HepG2 (cell line): Measurements from ENCODE around the gene YY1. TPM values are rescaled to one million over a fixed set of nuclear protein-coding genes. Genes with fewer than 3 reads are reported as not detected.

ENCODE experiments used
- BORCS8-MEF2B ChIP-seq: sonication (generic); formaldehyde crosslinking; IDR thresholded peaks from 2 replicates; pipeline ENCODE4 v1.8.0; 2022; ENCODE audit warnings: mild to moderate bottlenecking, missing genetic modification reagents
- HDAC1 ChIP-seq: sonication (generic); formaldehyde crosslinking; IDR thresholded peaks from 2 replicates; pipeline ENCODE4 v1.5.1; 2020; ENCODE audit warnings: mild to moderate bottlenecking, missing genetic modification reagents
- HOXA5 ChIP-seq: sonication (generic); formaldehyde crosslinking; IDR thresholded peaks from 2 replicates; pipeline ENCODE4 v1.4.0; 2020; ENCODE audit warnings: missing genetic modification reagents
- KDM2A ChIP-seq: sonication (generic); formaldehyde crosslinking; IDR thresholded peaks from 2 replicates; pipeline ENCODE4 v1.4.0; 2020; ENCODE audit warnings: low read depth, missing genetic modification reagents, borderline replicate concordance
- RNF2 ChIP-seq: fragments of 450-650 bp; conservative IDR thresholded peaks from 2 replicates; pipeline ENCODE4 v1.6.1; 2016; ENCODE audit warnings: low read depth
- SKI ChIP-seq: fragments of 450-650 bp; IDR thresholded peaks from one replicate; pipeline ENCODE4 v1.6.1; 2018; ENCODE audit warnings: mild to moderate bottlenecking; ENCODE audit not compliant: partially characterized antibody
- SMAD3 ChIP-seq: sonication (generic); formaldehyde crosslinking; IDR thresholded peaks from 2 replicates; pipeline ENCODE4 v1.4.0; 2020; ENCODE audit warnings: missing genetic modification reagents
- SRSF4 ChIP-seq: fragments of 200-400 bp; formaldehyde crosslinking; IDR thresholded peaks from one replicate; pipeline ENCODE4 v1.6.1; 2018; ENCODE audit warnings: mild to moderate bottlenecking, low read depth, low read length, moderate library complexity; ENCODE audit not compliant: poor library complexity, severe bottlenecking
- TCF7 ChIP-seq: sonication (generic); IDR thresholded peaks from 2 replicates; pipeline ENCODE4 v1.6.1; 2016; ENCODE audit warnings: antibody characterized with exemption, low read depth
- ZNF230 ChIP-seq: sonication (generic); formaldehyde crosslinking; IDR thresholded peaks from 2 replicates; pipeline ENCODE4 v1.4.0; 2020; ENCODE audit warnings: mild to moderate bottlenecking, missing genetic modification reagents
- ZNF546 ChIP-seq: sonication (generic); formaldehyde crosslinking; conservative IDR thresholded peaks from 2 replicates; pipeline ENCODE4 v1.8.1; 2023; ENCODE audit warnings: mild to moderate bottlenecking, missing genetic modification reagents
- ZNF563 ChIP-seq: sonication (generic); formaldehyde crosslinking; IDR thresholded peaks from 2 replicates; pipeline ENCODE4 v1.8.0; 2022; ENCODE audit warnings: mild to moderate bottlenecking, moderate library complexity, missing genetic modification reagents
- ZNF564 ChIP-seq: sonication (generic); formaldehyde crosslinking; IDR thresholded peaks from 2 replicates; pipeline ENCODE4 v1.8.1; 2023; ENCODE audit warnings: mild to moderate bottlenecking, missing genetic modification reagents
- ZNF644 ChIP-seq: IDR thresholded peaks from 2 replicates; pipeline ENCODE4 v1.6.1; 2016; ENCODE audit warnings: low read depth
- ZNF749 ChIP-seq: sonication (generic); formaldehyde crosslinking; IDR thresholded peaks from 2 replicates; pipeline ENCODE4 v1.8.0; 2022; ENCODE audit warnings: mild to moderate bottlenecking, missing genetic modification reagents, moderate library complexity, borderline replicate concordance
- ZNF766 ChIP-seq: sonication (generic); formaldehyde crosslinking; IDR thresholded peaks from 2 replicates; pipeline ENCODE4 v1.5.0; 2020; ENCODE audit warnings: missing genetic modification reagents, borderline replicate concordance
- ZSCAN21 ChIP-seq: sonication (generic); formaldehyde crosslinking; IDR thresholded peaks from 2 replicates; pipeline ENCODE4 v1.8.0; 2022; ENCODE audit warnings: mild to moderate bottlenecking, missing genetic modification reagents, moderate library complexity, borderline replicate concordance
- polyA plus RNA-seq, 8 experiments: library from polyadenylated mRNA; depleted of rRNA in 3 of 8; stranded (reverse) in 7 of 8; unstranded in 1 of 8; fragments of >200 nt; fragmentation: Illumina TruSeq in 4 of 8; extraction: Trizol in 4 of 8; gene quantifications; 2 replicates each; pipeline versions ENCODE4 v1.2.1 to v1.2.3, GENCODE V29; 2011 to 2016; ENCODE audit warnings: low read depth in 4 of 8, missing spikeins in 1 of 8, mixed read lengths in 1 of 8; ENCODE audit not compliant: insufficient read depth in 1 of 8
- total RNA-seq, 5 experiments: library from RNA; depleted of rRNA; stranded (reverse); fragments of >200 nt; fragmentation: Illumina TruSeq; extraction: Trizol; gene quantifications; 2 replicates each; pipeline ENCODE4 v1.2.3, GENCODE V29; 2016; ENCODE audit warnings: low read depth in 1 of 5
- TF ChIP-seq, protein P1 (sequence below): sonication (generic); formaldehyde crosslinking; IDR thresholded peaks from 2 replicates; pipeline ENCODE4 v1.4.0; 2020; ENCODE audit warnings: missing genetic modification reagents
- TF ChIP-seq, protein P2 (sequence below): sonication (generic); formaldehyde crosslinking; conservative IDR thresholded peaks from 2 replicates; pipeline ENCODE4 v1.4.0; 2020; ENCODE audit warnings: missing genetic modification reagents
- TF ChIP-seq, protein P3 (sequence below), 2 experiments: sonication (generic) in 1 of 2; formaldehyde crosslinking in 1 of 2; IDR thresholded peaks; 2 replicates each; pipeline versions ENCODE4 v1.4.0 to v1.6.1; 2018 to 2020; ENCODE audit warnings: missing genetic modification reagents in 2 of 2, borderline replicate concordance in 1 of 2, low read depth in 1 of 2, mild to moderate bottlenecking in 1 of 2, missing biosample characterization in 1 of 2

Gene YY1
- total and polyA plus RNA-seq, 2 of the 13 experiments (the other 11 are each of a cell fraction or from before 2014, with no cell fraction given): 29.4 to 68.1 TPM

DNA sequence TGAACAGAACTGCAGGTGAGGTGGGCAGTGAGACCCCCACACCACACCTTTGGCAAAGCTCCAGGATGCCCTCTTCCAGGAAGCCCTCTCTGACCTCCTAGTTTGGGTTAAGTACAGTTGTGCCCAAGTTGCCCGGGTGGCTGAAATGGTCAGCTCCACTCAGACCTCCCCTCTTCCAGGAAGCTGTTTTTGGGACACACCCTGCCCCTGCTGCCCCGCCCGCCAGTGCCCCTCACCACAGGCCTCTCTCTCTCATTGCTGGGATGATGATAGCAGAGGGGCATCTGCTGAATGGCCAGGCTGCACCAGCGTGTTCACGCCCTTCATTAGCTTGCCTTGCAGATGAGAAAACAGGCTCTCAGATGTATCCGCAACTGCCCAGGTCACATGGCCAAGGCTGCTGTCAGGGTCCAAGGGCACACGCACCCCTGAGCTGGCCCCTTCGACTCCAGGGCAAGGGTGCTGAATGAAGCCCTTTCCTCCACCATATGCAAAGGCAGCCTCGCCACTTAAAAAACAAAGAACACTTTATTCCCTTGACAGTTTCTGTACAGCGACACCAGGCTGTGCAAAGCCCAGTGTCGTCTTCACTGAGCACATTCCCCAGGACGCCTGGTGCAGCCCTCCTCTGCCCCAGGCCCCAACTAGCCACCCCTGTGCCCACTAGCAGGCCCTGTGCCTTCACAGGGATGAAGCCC lies 51.8 kb downstream of the YY1 start (continued):
- TF ChIP-seq, protein P1, sequence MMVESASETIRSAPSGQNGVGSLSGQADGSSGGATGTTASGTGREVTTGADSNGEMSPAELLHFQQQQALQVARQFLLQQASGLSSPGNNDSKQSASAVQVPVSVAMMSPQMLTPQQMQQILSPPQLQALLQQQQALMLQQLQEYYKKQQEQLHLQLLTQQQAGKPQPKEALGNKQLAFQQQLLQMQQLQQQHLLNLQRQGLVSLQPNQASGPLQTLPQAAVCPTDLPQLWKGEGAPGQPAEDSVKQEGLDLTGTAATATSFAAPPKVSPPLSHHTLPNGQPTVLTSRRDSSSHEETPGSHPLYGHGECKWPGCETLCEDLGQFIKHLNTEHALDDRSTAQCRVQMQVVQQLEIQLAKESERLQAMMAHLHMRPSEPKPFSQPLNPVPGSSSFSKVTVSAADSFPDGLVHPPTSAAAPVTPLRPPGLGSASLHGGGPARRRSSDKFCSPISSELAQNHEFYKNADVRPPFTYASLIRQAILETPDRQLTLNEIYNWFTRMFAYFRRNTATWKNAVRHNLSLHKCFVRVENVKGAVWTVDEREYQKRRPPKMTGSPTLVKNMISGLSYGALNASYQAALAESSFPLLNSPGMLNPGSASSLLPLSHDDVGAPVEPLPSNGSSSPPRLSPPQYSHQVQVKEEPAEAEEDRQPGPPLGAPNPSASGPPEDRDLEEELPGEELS (CRISPR knock-in tag): peak; percentile 70
- peak; percentile 37; the same call in 1 of the 2 replicates for TF ChIP-seq SMAD3 (CRISPR knock-in tag)
- peak; percentile 74 for TF ChIP-seq HDAC1 (CRISPR knock-in tag)
- TF ChIP-seq SKI: no peak
- no peak for TF ChIP-seq SRSF4
- TF ChIP-seq, protein P2, sequence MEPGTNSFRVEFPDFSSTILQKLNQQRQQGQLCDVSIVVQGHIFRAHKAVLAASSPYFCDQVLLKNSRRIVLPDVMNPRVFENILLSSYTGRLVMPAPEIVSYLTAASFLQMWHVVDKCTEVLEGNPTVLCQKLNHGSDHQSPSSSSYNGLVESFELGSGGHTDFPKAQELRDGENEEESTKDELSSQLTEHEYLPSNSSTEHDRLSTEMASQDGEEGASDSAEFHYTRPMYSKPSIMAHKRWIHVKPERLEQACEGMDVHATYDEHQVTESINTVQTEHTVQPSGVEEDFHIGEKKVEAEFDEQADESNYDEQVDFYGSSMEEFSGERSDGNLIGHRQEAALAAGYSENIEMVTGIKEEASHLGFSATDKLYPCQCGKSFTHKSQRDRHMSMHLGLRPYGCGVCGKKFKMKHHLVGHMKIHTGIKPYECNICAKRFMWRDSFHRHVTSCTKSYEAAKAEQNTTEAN (CRISPR knock-in tag): peak; percentile 66; the same call in 1 of the 2 replicates
- peak; percentile 90 for TF ChIP-seq ZSCAN21 (CRISPR knock-in tag)
- TF ChIP-seq ZNF563 (CRISPR knock-in tag): peak; percentile 38; the same call in 1 of the 2 replicates
- peak; percentile 51; the same call in 1 of the 2 replicates for TF ChIP-seq RNF2
- TF ChIP-seq, protein P3, sequence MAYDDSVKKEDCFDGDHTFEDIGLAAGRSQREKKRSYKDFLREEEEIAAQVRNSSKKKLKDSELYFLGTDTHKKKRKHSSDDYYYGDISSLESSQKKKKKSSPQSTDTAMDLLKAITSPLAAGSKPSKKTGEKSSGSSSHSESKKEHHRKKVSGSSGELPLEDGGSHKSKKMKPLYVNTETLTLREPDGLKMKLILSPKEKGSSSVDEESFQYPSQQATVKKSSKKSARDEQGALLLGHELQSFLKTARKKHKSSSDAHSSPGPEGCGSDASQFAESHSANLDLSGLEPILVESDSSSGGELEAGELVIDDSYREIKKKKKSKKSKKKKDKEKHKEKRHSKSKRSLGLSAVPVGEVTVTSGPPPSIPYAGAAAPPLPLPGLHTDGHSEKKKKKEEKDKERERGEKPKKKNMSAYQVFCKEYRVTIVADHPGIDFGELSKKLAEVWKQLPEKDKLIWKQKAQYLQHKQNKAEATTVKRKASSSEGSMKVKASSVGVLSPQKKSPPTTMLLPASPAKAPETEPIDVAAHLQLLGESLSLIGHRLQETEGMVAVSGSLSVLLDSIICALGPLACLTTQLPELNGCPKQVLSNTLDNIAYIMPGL (CRISPR knock-in tag; IDR thresholded peaks at IDR 0.05; ENCODE audit: borderline replicate concordance in 1 of 2, low read depth in 1 of 2): peak in 1 of 2 experiments; percentile 66; a peak in 2 of 4 replicates
- peak; percentile 92 for TF ChIP-seq ZNF644 (CRISPR knock-in tag)
- TF ChIP-seq ZNF546 (CRISPR knock-in tag): 0 out of 2 replicates have a peak, but pooled peaks have one; percentile 28
- 0 out of 2 replicates have a peak, but pooled peaks have one; percentile 30 for TF ChIP-seq HOXA5 (CRISPR knock-in tag)
- TF ChIP-seq ZNF766 (CRISPR knock-in tag): no peak
- peak; percentile 58 for TF ChIP-seq TCF7
- 0 out of 2 replicates have a peak, but pooled peaks have one; percentile 30 for TF ChIP-seq ZNF230
- TF ChIP-seq KDM2A (CRISPR knock-in tag): peak; percentile 73
- peak; percentile 71; the same call in 1 of the 2 replicates for TF ChIP-seq ZNF564 (CRISPR knock-in tag)
- TF ChIP-seq ZNF749 (CRISPR knock-in tag): peak; percentile 34; the same call in 1 of the 2 replicates
- TF ChIP-seq BORCS8-MEF2B: 0 out of 2 replicates have a peak, but pooled peaks have one; percentile 50
